Activated CD8-positive, alpha-beta memory T cell treated with anti-CD3 and anti-CD28 coated beads for 24 hours (primary cell): ENCODE measurements around the gene TIPARP.
"Not testable (repeated sequence)": the region's sequence is repeated elsewhere in the genome, so short reads cannot be mapped to it uniquely, and the experiment has no call there.

ENCODE experiments used
- DNase-seq: peaks from one replicate; pipeline ENCODE4 v3.0.0-alpha.2; 2020

TIPARP gene

DNA sequence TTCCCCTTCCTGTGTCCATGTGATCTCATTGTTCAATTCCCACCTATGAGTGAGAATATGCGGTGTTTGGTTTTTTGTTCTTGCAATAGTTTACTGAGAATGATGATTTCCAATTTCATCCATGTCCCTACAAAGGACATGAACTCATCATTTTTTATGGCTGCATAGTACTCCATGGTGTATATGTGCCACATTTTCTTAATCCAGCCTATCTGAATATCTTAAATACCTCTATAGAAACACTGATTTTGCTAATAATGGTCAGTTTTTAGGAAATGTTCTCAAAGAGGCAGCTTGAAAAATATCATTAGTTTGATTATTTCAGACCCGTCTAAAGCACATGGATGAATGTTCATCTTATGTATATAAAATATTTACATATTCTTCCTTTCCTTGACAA is 21.7 kb upstream of the TIPARP start:
- not testable (repeated sequence) for DNase-seq

DNA sequence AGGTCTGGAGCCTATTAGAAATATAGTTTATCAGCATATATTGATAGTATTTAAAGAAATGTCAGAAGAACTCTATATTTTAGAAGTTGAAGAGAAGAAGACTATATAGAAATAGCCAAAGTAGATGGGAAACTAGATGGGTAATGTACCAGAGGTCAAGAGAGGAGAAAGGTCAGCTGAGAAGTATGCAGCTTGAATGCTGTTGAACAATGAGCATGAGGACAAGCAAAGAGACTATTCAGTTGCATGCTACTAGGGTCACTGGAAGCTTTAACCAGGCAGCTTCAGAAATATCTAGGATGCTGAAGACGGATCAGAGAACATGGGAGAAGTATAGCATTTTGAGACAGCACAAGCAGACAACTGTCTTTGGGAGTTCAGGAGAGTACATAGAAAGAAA is 19.6 kb upstream of the TIPARP start:
- DNase-seq, result no peak

DNA sequence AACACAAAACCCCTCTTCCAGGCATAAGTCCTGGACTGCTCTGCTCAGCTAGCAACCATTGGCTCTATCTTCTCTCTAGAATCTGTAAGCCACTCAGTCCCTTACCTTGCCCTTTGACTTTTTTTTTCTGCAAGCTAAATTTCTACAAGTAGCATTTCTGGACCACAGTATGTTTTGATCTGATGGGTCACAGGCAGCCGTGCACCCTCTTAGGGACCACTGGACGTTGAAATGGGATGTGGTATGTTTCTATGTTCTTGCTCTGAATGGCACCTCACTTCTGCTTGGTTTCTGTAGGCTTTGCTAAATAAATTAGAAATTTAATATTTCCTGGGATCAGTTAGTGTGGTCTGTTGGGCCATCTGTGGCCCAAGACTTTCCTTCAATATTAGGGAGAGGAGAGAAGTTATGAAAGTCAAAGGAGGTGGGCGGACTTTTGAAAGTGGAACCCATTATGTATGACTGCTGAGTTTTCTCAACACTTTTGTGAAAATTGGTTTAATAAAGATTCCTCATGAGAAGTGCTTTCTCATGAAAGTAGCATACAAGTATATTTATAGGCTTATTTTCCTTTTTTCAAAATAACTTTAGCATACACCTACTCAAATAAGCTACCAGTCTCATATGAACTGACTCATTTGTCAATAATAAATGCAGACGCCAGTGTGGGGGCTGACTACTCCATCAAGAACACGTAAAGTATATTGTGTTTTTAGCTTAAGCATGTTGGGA is 18.4 kb upstream of the TIPARP start:
- DNase-seq, result no peak

DNA sequence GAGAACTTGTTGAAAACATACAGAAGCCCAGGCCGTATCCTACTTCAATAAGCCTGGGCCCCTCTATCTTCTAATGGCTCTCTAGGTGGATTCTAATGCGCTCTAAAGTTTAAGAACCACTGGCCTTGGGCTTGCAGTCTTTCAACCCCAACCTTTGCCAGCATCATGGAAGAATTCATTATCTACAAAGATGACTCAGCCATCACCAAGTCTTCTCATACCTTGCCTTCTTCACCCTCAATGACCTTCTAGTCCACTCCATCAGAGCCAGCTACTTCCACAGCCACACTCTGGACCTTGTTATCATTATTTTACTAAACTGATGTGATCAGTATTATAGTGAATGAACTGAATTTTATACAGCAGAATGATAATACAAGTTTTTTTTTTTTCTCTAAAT is 16.9 kb upstream of the TIPARP start:
- no peak for DNase-seq

GRCh38 chr3:156657862-156658731 is 16.3 kb upstream of the TIPARP start:
- no peak for DNase-seq

- no peak for DNase-seq
Observed at GRCh38 chr3:156658732-156659090, 15.7 kb upstream of the TIPARP start.

DNA sequence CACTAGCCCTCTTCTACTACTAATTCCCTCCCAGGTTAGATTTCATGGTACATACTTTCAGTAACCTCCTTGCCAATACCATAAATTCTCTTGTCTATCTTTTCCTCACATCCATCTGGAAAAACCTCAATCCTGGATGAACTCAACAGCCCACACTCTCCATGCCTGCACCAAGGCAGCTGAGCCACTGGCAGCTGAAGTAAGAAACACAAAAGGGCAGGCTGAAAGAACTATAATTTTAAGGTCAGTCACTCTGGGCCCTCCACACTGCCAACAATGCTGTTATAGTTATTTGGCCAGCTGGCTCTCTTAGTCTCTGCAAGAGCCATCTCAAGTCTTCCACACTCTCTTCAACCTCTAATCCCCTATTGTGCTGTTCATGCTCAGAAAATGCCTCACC is 15.1 kb upstream of the TIPARP start:
- no peak for DNase-seq

DNA sequence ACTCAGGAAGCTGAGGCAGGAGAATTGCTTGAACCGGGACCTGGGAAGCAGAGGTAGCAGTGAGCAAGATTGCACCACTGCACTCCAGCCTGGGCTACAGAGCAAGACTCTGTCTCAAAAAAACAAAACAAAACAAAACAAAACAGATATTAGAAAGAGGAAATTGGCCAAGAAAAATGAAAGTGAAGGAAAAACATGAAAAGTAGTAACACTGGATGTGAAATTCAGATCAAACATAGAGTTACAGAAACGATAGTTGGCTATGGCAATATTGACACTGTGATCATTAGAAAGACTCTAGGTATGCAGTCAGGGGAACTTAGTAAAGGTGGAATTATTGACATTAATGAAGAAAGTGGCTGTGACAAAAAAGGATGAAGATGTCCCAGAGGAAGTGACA is 13.2 kb upstream of the TIPARP start:
- DNase-seq, result no peak

- DNase-seq, result no peak
Observed at GRCh38 chr3:156664011-156664830, 10.2 kb upstream of the TIPARP start.

DNA sequence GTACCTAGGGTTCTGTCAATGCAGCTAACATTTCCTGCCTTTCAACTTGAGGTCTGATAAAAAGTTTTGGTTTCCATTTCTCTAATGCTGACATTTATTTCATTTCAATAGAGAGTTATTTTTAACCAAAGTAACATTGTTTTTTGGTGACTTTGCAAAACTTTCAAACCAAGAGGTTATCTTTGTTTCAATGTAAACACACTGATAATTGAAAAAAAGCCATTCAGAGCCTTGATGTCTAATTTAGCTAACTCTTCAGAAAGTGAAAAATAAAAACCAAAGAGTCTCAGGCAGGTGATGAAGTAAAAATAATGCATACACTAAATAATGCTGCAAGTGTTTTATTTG is 9.6 kb upstream of the TIPARP start:
- no peak for DNase-seq

- no peak for DNase-seq
Observed at GRCh38 chr3:156665291-156665690, 9.1 kb upstream of the TIPARP start.

- DNase-seq, result no peak
Observed at GRCh38 chr3:156666073-156666472, 8.3 kb upstream of the TIPARP start.

DNA sequence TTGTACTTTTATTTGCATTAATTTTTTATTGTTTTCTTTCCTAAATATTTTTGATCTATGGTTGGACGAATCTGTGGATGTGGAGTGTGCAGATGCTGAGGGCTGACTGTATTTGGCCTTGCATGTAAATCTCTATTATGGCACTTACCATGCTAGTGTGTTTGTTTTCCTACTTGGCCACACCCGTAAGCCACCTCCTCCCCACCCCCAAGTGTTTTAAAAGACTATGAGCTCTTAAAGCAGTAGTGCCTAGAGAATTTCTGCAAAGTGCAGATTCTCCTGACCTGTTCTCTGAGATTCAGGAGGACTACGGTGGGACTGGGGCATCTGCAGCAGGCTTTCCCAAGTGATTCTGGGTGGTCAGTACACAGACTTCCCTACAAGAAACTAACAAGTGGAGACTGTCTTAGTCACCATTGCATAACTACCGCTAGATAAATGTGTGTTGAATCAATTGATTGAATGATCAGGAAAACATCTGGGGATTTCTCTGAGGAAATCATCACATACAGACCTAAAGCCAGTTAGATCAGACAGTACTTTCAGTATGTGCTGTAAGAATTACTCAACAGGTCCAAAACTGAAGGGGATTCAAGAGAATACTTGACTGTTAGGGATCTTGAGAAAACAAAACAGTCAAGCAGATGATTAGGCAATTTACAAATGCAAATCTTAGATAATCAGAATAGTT is 6.2 kb upstream of the TIPARP start:
- DNase-seq, result no peak

- DNase-seq, result no peak
Observed at GRCh38 chr3:156670077-156670476, 4.3 kb upstream of the TIPARP start.

DNA sequence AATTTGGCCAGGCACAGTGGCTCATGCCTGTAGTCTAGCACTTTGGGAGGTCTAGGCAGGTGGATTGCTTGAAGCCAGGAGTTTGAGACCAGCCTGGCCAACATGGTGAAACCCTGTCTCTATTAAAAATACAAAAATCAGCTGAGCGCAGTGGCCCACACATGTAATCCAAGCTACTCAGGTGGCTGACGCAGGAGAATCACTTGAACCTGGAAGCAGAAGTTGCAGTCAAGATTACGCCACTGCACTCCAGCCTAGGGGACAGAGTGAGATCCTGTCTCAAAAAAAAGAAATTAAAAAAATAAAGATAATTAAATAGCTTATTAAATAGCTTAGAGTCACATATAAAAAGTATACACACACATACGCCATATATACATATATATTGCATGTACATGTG is 3.7 kb upstream of the TIPARP start:
- DNase-seq, result no peak

- no peak for DNase-seq
Observed at GRCh38 chr3:156673732-156674045, 701 bp upstream of the TIPARP start.

- DNase-seq, result peak; percentile 80
Observed at GRCh38 chr3:156674911-156675829, 780 bp downstream of the TIPARP start.

- DNase-seq, result peak; percentile 66
Observed at GRCh38 chr3:156675830-156676767, 1.7 kb downstream of the TIPARP start.

DNA sequence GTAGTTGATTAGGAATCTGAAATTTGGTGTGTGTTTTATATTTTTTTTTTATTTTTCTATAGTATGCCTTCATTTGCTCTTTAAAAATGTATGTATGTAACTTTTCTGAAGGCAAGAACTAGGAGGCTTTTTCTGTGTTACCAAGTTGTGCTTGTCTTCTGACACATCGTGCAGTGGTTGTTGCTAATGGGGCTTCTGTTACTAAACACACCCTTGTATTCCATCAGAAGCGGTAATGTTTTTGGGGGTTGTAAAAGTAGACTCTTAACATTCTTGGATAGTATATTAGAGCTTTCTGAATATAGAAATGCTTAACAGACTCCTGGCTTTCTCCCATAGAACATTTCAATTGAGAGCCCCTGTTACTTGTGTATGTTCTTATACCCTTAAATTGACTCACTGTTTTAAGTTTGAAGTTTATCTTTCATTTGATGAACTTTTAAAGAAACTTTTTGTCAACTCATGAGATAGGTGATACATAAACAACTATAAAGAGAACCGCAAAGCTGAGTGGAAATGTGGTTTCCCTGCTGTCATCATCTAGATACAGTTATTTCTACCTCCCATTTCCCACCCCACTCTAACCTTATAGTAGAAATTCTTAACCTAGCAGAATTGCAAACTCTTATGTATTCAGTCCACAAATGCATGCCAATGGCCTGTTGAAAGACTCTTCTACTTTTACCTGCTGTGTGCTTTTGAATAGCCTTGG is 2.5 kb downstream of the TIPARP start:
- DNase-seq, result no peak

GRCh38 chr3:156677536-156677935 is 3.1 kb downstream of the TIPARP start:
- no peak for DNase-seq
